ENCODE results near the gene SYT5.

GRCh38 chr19:55226788-55227187 is 46.7 kb upstream of the SYT5 start:
- TF ChIP-seq CTCF (optimal IDR thresholded peaks at IDR 0.05 in 1 of 3, IDR thresholded peaks at IDR 0.05 in 1 of 3, conservative IDR thresholded peaks at IDR 0.05 in 1 of 3; ENCODE audit: extremely low read depth in 1 of 3, insufficient read depth in 2 of 3, low read length in 3 of 3) (no peak), EZH2 (IDR thresholded peaks at IDR 0.05; ENCODE audit: low read length) (no peak)

Data from keratinocyte (primary cell).